ENCODE results near the gene NUP37. TPM values are rescaled to one million over a fixed set of nuclear protein-coding genes. Genes with fewer than 3 reads are reported as not detected.

Gene NUP37
- total and polyA plus RNA-seq, 2 of the 13 experiments (the other 11 are each of a cell fraction or from before 2014, with no cell fraction given): 50.6 to 80.1 TPM

- TF ChIP-seq BRD4 (CRISPR knock-in tag; IDR thresholded peaks at IDR 0.05): peak; percentile 79
- TF ChIP-seq MEF2D (CRISPR knock-in tag; IDR thresholded peaks at IDR 0.05): peak; percentile 55; the same call in 1 of the 2 replicates
- TF ChIP-seq, protein P1, sequence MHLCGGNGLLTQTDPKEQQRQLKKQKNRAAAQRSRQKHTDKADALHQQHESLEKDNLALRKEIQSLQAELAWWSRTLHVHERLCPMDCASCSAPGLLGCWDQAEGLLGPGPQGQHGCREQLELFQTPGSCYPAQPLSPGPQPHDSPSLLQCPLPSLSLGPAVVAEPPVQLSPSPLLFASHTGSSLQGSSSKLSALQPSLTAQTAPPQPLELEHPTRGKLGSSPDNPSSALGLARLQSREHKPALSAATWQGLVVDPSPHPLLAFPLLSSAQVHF (CRISPR knock-in tag; IDR thresholded peaks at IDR 0.05): peak; percentile 75; the same call in 1 of the 2 replicates
- TF ChIP-seq FOXA3 (CRISPR knock-in tag; IDR thresholded peaks at IDR 0.05): peak; percentile 55; the same call in 1 of the 2 replicates
- TF ChIP-seq ZNF574 (CRISPR knock-in tag; IDR thresholded peaks at IDR 0.05): peak; percentile 91
- TF ChIP-seq, protein P2, sequence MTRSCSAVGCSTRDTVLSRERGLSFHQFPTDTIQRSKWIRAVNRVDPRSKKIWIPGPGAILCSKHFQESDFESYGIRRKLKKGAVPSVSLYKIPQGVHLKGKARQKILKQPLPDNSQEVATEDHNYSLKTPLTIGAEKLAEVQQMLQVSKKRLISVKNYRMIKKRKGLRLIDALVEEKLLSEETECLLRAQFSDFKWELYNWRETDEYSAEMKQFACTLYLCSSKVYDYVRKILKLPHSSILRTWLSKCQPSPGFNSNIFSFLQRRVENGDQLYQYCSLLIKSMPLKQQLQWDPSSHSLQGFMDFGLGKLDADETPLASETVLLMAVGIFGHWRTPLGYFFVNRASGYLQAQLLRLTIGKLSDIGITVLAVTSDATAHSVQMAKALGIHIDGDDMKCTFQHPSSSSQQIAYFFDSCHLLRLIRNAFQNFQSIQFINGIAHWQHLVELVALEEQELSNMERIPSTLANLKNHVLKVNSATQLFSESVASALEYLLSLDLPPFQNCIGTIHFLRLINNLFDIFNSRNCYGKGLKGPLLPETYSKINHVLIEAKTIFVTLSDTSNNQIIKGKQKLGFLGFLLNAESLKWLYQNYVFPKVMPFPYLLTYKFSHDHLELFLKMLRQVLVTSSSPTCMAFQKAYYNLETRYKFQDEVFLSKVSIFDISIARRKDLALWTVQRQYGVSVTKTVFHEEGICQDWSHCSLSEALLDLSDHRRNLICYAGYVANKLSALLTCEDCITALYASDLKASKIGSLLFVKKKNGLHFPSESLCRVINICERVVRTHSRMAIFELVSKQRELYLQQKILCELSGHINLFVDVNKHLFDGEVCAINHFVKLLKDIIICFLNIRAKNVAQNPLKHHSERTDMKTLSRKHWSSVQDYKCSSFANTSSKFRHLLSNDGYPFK (CRISPR knock-in tag; IDR thresholded peaks at IDR 0.05; ENCODE audit: borderline replicate concordance): peak; percentile 90; the same call in 1 of the 2 replicates
- TF ChIP-seq ZNF781 (CRISPR knock-in tag; IDR thresholded peaks at IDR 0.05; ENCODE audit: borderline replicate concordance, not compliant biosample characterization): peak; percentile 92
- TF ChIP-seq, protein P3, sequence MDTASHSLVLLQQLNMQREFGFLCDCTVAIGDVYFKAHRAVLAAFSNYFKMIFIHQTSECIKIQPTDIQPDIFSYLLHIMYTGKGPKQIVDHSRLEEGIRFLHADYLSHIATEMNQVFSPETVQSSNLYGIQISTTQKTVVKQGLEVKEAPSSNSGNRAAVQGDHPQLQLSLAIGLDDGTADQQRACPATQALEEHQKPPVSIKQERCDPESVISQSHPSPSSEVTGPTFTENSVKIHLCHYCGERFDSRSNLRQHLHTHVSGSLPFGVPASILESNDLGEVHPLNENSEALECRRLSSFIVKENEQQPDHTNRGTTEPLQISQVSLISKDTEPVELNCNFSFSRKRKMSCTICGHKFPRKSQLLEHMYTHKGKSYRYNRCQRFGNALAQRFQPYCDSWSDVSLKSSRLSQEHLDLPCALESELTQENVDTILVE (CRISPR knock-in tag; IDR thresholded peaks at IDR 0.05): peak; percentile 22; the same call in 1 of the 2 replicates
- peak; percentile 91 for TF ChIP-seq IKZF5 (CRISPR knock-in tag; IDR thresholded peaks at IDR 0.05)
- peak; percentile 71; the same call in 1 of the 2 replicates for TF ChIP-seq HIVEP1 (CRISPR knock-in tag; IDR thresholded peaks at IDR 0.05)
- TF ChIP-seq ZNF784 (CRISPR knock-in tag; IDR thresholded peaks at IDR 0.05; ENCODE audit: borderline replicate concordance): peak; percentile 86; the same call in 1 of the 2 replicates
- TF ChIP-seq NCOA1 (CRISPR knock-in tag; IDR thresholded peaks at IDR 0.05): peak; percentile 49; the same call in 1 of the 2 replicates
- peak; percentile 41; the same call in 1 of the 2 replicates for TF ChIP-seq ZBTB38 (CRISPR knock-in tag; IDR thresholded peaks at IDR 0.05)
- TF ChIP-seq, protein P4, sequence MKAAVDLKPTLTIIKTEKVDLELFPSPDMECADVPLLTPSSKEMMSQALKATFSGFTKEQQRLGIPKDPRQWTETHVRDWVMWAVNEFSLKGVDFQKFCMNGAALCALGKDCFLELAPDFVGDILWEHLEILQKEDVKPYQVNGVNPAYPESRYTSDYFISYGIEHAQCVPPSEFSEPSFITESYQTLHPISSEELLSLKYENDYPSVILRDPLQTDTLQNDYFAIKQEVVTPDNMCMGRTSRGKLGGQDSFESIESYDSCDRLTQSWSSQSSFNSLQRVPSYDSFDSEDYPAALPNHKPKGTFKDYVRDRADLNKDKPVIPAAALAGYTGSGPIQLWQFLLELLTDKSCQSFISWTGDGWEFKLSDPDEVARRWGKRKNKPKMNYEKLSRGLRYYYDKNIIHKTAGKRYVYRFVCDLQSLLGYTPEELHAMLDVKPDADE (CRISPR knock-in tag; IDR thresholded peaks at IDR 0.05): no peak
- peak; percentile 17; the same call in 1 of the 2 replicates for TF ChIP-seq ZNF441 (CRISPR knock-in tag; IDR thresholded peaks at IDR 0.05; ENCODE audit: borderline replicate concordance)
- TF ChIP-seq NFYC (CRISPR knock-in tag; IDR thresholded peaks at IDR 0.05): peak; percentile 95
Measured at GRCh38 chr12:102119674-102120563, at the start of gene NUP37, which contains the start of gene PARPBP (continued).
